Astrocyte of the cerebellum (primary cell): ENCODE measurements around the gene TAF4B.

Experiments used
- DNase-seq: peaks from one replicate; pipeline ENCODE4 v3.0.0-alpha.2; 2011; ENCODE audit warnings: low read depth
- H3K4me3 ChIP-seq: 2 replicates; pipeline ENCODE4 v1.5.1; 2011; ENCODE audit warnings: mild to moderate bottlenecking, low read depth, low read length, moderate library complexity
- in situ Hi-C: cut with HindIII; loops from 2 replicates; pipeline ENCODE4 v1.10.0; 2017; ENCODE audit warnings: low sequenced_read_pairs
- TF ChIP-seq, protein P1 (sequence below): IDR thresholded peaks from 2 replicates; pipeline ENCODE4 v1.5.1; 2012; ENCODE audit warnings: low read length, low read depth, moderate library complexity, mild to moderate bottlenecking; ENCODE audit errors: missing control alignments

Gene TAF4B, protein sequence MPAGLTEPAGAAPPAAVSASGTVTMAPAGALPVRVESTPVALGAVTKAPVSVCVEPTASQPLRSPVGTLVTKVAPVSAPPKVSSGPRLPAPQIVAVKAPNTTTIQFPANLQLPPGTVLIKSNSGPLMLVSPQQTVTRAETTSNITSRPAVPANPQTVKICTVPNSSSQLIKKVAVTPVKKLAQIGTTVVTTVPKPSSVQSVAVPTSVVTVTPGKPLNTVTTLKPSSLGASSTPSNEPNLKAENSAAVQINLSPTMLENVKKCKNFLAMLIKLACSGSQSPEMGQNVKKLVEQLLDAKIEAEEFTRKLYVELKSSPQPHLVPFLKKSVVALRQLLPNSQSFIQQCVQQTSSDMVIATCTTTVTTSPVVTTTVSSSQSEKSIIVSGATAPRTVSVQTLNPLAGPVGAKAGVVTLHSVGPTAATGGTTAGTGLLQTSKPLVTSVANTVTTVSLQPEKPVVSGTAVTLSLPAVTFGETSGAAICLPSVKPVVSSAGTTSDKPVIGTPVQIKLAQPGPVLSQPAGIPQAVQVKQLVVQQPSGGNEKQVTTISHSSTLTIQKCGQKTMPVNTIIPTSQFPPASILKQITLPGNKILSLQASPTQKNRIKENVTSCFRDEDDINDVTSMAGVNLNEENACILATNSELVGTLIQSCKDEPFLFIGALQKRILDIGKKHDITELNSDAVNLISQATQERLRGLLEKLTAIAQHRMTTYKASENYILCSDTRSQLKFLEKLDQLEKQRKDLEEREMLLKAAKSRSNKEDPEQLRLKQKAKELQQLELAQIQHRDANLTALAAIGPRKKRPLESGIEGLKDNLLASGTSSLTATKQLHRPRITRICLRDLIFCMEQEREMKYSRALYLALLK

DNA sequence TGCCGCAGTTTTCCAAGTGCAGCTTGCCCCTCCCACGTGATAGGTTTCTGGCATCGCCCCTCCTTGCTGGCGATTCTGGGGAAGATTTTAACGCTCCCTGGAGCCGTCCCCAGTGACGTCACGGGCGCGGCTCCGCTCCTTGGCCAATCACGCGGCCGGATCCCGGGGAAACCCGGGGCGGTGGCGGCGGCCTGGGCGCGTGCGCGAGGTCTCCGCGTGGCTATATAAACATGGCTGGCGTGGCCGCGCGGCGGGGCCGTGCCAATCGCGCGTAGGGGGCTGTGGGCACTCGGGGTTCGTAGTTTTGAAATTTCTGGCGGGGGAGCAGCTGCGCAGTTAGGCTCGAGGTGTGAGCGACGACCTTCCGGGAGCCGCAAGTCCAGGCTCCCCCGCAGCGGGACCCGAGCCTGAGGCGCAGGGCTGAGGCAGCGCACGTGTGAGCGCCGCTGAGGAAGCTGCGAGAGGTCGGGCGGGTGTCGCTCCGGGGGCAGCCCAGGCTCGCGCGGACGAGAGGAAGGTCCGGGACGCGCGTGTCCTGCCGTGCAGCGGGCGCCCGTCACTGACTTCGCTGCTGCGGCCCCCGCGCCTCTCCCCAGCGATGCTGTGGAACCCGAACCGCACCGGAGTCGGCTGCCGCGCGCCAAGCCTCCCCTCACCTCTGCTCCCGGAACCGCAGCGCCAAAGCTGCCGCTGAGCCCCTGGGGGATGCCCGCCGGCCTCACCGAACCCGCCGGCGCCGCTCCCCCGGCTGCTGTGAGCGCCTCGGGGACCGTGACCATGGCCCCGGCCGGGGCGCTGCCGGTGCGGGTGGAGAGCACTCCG, at the start of gene TAF4B:
Gene TAF4B, plus strand, starts transcription at position 217 of the 822 bp plus-strand sequence. Its CDS starts 489 bp downstream, at position 706.
- DNase-seq = peak; percentile 79
- in situ Hi-C loops = no loop called here
- TF ChIP-seq, protein P1, sequence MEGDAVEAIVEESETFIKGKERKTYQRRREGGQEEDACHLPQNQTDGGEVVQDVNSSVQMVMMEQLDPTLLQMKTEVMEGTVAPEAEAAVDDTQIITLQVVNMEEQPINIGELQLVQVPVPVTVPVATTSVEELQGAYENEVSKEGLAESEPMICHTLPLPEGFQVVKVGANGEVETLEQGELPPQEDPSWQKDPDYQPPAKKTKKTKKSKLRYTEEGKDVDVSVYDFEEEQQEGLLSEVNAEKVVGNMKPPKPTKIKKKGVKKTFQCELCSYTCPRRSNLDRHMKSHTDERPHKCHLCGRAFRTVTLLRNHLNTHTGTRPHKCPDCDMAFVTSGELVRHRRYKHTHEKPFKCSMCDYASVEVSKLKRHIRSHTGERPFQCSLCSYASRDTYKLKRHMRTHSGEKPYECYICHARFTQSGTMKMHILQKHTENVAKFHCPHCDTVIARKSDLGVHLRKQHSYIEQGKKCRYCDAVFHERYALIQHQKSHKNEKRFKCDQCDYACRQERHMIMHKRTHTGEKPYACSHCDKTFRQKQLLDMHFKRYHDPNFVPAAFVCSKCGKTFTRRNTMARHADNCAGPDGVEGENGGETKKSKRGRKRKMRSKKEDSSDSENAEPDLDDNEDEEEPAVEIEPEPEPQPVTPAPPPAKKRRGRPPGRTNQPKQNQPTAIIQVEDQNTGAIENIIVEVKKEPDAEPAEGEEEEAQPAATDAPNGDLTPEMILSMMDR = no peak
- peak within 1 kb of the TSS; percentile 91 for H3K4me3 ChIP-seq

DNA sequence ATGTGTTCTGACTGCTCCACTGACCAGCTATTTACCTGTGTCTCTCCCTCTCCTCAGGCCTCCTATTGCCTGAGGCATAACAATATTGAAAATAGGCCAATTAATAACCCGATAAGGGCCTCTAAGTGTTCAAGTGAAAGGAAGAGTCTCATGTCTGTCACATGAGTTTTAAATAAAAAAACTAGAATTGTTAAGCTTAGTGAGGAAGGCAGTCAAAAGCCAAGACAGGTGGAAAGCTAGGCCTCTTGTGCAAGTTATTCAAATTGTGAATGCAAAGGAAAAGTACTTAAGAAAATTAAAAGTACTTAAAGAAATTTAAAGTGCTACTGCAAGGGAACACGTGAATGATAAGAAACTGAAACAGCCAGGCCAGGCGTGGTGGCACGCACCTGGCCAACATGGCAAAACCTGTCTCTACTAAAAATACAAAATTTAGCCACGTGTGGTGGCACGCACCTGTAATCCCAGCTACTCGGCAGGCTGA, 44.9 kb upstream of the TAF4B start:
- TF ChIP-seq, protein P1 = no peak
- no peak for DNase-seq
- H3K4me3 ChIP-seq = no peak overlapping the region
- in situ Hi-C loops = loop anchor here (5.0 kb wide), 1 partner anchor 34 kb away; no protein-coding TSS in a partner anchor

DNA sequence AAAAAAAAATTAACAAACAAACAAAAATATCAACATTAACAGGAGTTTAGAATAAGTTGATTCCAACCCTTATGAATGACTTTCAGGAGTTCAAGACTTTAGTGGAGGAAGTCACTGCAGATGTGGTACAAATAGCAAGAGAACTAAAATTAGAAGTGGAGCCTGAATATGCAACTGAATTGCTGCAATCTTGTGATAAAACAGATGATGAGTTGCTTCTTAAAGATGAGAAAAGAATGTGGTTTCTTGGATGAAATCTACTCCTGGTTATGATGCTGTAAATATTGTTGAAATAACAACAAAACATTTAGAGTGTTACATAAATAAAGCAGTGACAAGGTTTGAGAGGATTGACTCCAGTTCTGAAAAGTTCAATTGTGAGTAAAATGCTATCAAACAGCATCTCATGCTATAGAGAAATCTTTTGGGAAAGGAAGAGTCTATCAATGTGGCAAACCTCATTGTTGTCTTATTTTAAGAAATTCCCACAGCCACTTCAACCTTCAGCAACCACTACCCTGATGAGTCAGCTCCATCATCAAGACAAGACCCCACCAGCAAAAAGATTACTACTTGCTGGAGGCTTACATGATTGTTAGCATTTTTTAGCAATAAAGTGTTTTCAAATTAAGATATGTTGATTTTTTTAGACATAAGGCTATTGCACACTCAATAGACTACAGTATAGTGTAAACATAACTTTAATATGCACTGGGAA, 42.7 kb upstream of the TAF4B start:
- TF ChIP-seq, protein P1 = no peak
- in situ Hi-C loops = loop anchor here (5.0 kb wide), 1 partner anchor 36 kb away; no protein-coding TSS in a partner anchor
- no peak overlapping the region for H3K4me3 ChIP-seq
- DNase-seq = no peak

DNA sequence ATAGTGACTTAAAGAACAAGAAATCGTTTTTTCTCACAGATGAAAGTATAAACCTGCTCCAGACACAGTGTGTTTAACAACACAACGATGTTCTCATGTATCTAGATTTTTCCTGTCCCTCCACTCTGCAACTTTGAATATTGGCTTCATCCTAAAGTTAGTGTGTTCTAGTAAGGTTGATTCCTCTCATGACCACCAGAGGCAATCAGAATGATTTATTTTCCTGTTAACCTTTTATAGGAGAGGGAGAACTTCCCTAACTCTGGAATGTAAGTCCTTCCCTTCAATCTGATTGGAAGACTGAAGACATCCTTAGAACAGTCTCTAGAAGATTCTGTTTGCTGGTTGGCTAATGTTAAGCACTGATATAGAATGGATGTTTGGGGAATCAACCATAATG, 41.0 kb upstream of the TAF4B start:
- TF ChIP-seq, protein P1 = peak; percentile 14
- in situ Hi-C loops = no loop called here
- no peak for DNase-seq
- H3K4me3 ChIP-seq = no peak overlapping the region

DNA sequence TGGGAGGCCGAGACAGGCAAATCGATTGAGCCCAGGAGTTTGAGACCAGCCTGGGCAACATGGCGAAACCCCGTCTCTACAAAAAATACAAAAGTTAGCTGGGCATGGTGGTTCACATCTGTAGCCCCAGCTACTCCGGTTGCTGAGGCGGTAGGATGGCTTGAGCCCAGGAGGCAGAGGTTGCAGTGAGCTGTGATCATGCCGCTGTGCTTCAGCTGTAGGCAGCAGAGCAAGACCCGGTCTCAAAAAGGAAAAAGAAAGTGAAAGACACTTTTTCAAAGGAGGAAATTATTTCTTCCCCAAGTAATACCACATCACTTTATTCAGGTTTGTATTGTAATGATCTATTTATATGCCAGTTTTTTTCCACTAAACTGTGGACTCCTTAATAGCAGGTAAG, 35.7 kb upstream of the TAF4B start:
- in situ Hi-C loops = no loop called here
- TF ChIP-seq, protein P1 = no peak
- no peak overlapping the region for H3K4me3 ChIP-seq
- DNase-seq = no peak
